Measurements from ENCODE around the gene PAQR6. TPM values are rescaled to one million over a fixed set of nuclear protein-coding genes. Genes with fewer than 3 reads are reported as not detected.

The PAQR6 gene
- total and polyA plus RNA-seq, 10 of the 15 experiments (the other 5 are each of a cell fraction or from before 2014, with no cell fraction given), result 0.42 to 4.5 (median 1.3) TPM

- TF ChIP-seq NFIC (IDR thresholded peaks at IDR 0.05; ENCODE audit: low read depth, low read length) (0 out of 2 replicates have a peak, but pooled peaks have one; percentile 14), SMAD1 (IDR thresholded peaks at IDR 0.05; ENCODE audit: low read depth, partially characterized antibody) (peak; percentile 16), NR2F1 (conservative IDR thresholded peaks at IDR 0.05) (peak; percentile 76)
- TF ChIP-seq, protein P1, sequence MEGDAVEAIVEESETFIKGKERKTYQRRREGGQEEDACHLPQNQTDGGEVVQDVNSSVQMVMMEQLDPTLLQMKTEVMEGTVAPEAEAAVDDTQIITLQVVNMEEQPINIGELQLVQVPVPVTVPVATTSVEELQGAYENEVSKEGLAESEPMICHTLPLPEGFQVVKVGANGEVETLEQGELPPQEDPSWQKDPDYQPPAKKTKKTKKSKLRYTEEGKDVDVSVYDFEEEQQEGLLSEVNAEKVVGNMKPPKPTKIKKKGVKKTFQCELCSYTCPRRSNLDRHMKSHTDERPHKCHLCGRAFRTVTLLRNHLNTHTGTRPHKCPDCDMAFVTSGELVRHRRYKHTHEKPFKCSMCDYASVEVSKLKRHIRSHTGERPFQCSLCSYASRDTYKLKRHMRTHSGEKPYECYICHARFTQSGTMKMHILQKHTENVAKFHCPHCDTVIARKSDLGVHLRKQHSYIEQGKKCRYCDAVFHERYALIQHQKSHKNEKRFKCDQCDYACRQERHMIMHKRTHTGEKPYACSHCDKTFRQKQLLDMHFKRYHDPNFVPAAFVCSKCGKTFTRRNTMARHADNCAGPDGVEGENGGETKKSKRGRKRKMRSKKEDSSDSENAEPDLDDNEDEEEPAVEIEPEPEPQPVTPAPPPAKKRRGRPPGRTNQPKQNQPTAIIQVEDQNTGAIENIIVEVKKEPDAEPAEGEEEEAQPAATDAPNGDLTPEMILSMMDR (IDR thresholded peaks at IDR 0.05 in 2 of 3, conservative IDR thresholded peaks at IDR 0.05 in 1 of 3; ENCODE audit: control insufficient read depth in 2 of 3, extremely low read depth in 1 of 3, insufficient read depth in 1 of 3, low read depth in 3 of 3, low read length in 3 of 3), result no peak
Measured at GRCh38 chr1:156198831-156199349, 49.0 kb downstream of the PAQR6 start (continued).

- Histone ChIP-seq H3K4me3 (peak overlapping the region; percentile 46; the same call in 1 of the 2 replicates), H3K79me2 (ENCODE audit: control insufficient read depth, insufficient read depth, low read length) (peaks cover 73% of the 10 kb centered on the region), H4K20me1 (ENCODE audit: control insufficient read depth, insufficient read depth) (no peaks in the 10 kb centered on the region), H3K4me1 (ENCODE audit: control insufficient read depth, insufficient read depth, low read length) (peaks cover 11% of the 10 kb centered on the region), H3K9me3 (replicated peaks; ENCODE audit: control insufficient read depth, insufficient read depth, low read length) (no peaks in the 10 kb centered on the region), H2AFZ (ENCODE audit: control insufficient read depth, low read depth, low read length) (no peak overlapping the region), H3K9ac (ENCODE audit: control insufficient read depth, insufficient read depth, low read length) (no peak overlapping the region), H3K27me3 (replicated peaks in 1 of 2; ENCODE audit: control insufficient read depth in 2 of 2, insufficient read depth in 2 of 2, low read length in 1 of 2) (no peaks in the 10 kb centered on the region), H3K4me2 (ENCODE audit: control insufficient read depth, insufficient read depth) (peak overlapping the region; percentile 60), H3K36me3 (ENCODE audit: control insufficient read depth in 2 of 2, insufficient read depth in 2 of 2, low read length in 1 of 2) (peaks cover 6% of the 10 kb centered on the region in 2 experiments; a peak in 3 of 4 replicates), H3K27ac (ENCODE audit: control insufficient read depth, insufficient read depth) (peak overlapping the region; percentile 15; the same call in 1 of the 2 replicates)
- ChIA-PET CTCF (interaction anchor here (0.6 to 7.2 kb wide), 7 partner anchors 17 to 123 kb away, joined by 3 to 76 read pairs (median 5); partner anchors contain the start of gene PMF1), SMC1A (ENCODE audit: uncharacterized antibody, unreplicated experiment) (interaction anchor here (0.9 to 6.5 kb wide), 8 partner anchors 15 to 49 kb away, joined by 3 to 50 read pairs (median 18); partner anchors contain the start of genes PMF1 and SEMA4A), POLR2A (interaction anchor here (0.5 to 11.8 kb wide), 6 partner anchors 15 to 79 kb away, joined by 3 to 158 read pairs (median 5); partner anchors contain the start of genes PMF1 and SEMA4A), RAD21 (ENCODE audit: unreplicated experiment) (interaction anchor here (0.9 to 7.4 kb wide), 5 partner anchors 15 to 123 kb away, joined by 3 to 139 read pairs (median 44); partner anchors contain the start of genes PMF1 and SEMA4A)
- no peak for DNase-seq (ENCODE audit: low read depth, low spot score)
- no peak for ATAC-seq
- 50% methylated on average over 2 of the region's 2 CpGs for WGBS (ENCODE audit: insufficient coverage, insufficient replicate concordance, low lambda C conversion rate, missing lambda C conversion rate)
- in situ Hi-C loops (cut with MboI) (no loop called here), intact Hi-C loops (cut with micrococcal nuclease; ENCODE audit: unreplicated experiment) (no loop called here)
- FAIRE-seq, result no peak
- no TSS peak for BruUV-seq (replicated peaks)
- TF ChIP-seq, protein P2, sequence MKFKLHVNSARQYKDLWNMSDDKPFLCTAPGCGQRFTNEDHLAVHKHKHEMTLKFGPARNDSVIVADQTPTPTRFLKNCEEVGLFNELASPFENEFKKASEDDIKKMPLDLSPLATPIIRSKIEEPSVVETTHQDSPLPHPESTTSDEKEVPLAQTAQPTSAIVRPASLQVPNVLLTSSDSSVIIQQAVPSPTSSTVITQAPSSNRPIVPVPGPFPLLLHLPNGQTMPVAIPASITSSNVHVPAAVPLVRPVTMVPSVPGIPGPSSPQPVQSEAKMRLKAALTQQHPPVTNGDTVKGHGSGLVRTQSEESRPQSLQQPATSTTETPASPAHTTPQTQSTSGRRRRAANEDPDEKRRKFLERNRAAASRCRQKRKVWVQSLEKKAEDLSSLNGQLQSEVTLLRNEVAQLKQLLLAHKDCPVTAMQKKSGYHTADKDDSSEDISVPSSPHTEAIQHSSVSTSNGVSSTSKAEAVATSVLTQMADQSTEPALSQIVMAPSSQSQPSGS (IDR thresholded peaks at IDR 0.05; ENCODE audit: low read length), result no peak
- TF ChIP-seq RFX5 (IDR thresholded peaks at IDR 0.05; ENCODE audit: low read depth, low read length), result no peak
- TF ChIP-seq, protein P3, sequence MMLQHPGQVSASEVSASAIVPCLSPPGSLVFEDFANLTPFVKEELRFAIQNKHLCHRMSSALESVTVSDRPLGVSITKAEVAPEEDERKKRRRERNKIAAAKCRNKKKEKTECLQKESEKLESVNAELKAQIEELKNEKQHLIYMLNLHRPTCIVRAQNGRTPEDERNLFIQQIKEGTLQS (IDR thresholded peaks at IDR 0.05; ENCODE audit: borderline replicate concordance, extremely low read depth, low read depth, low read length), result no peak
- no peak for TF ChIP-seq ZSCAN29 (IDR thresholded peaks at IDR 0.05)
Measured at GRCh38 chr1:156196445-156196844, 51.4 kb downstream of the PAQR6 start.

Measured in GM12878 (cell line).